ENCODE measurements around the gene MTNR1B. TPM values are rescaled to one million over a fixed set of nuclear protein-coding genes. Genes with fewer than 3 reads are reported as not detected.

Gene MTNR1B
- total and polyA plus RNA-seq, 4 donors = not detected

DNA sequence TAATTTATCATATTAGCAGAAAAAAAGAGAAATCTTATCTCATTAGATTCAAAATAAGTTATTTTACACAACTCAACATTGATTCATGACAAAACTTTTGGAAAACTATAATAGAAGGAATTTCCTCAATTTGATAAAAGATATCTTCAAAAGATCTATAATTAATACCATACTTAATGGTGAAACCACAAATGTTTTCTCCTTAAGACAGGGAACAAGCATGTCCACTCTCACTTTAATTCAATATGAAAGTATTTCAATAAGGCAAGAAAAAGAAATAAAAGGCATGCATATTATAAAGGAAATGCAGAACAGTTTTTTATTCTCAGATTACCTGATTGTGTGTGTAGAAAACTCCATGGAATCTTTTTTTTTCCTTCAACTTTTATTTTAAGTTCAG is 23.6 kb downstream of the MTNR1B start:
- TF ChIP-seq EGR1 (IDR thresholded peaks at IDR 0.05; ENCODE audit: low read depth in 2 of 2) = no peak
- TF ChIP-seq HNF4G (IDR thresholded peaks at IDR 0.05) = no peak
- no peak overlapping the region for H3K27ac ChIP-seq (ENCODE audit: low read depth in 1 of 2, low read length in 2 of 2)

GRCh38 chr11:93000511-93001476 is 31.3 kb downstream of the MTNR1B start:
- Histone ChIP-seq H3K4me1 (ENCODE audit: control insufficient read depth in 4 of 4, insufficient read depth in 4 of 4, low read length in 3 of 4) (no peaks in the 10 kb centered on the region), H3K36me3 (ENCODE audit: control insufficient read depth in 4 of 4, insufficient read depth in 3 of 4, low read depth in 1 of 4, low read length in 3 of 4) (no peaks in the 10 kb centered on the region), H3K27ac (ENCODE audit: low read depth in 1 of 2, low read length in 2 of 2) (no peak overlapping the region), H3K9ac (ENCODE audit: low read depth in 1 of 2, low read length in 2 of 2) (no peak overlapping the region), H3K9me3 (ENCODE audit: control insufficient read depth in 4 of 4, low read length in 3 of 4) (no peaks in the 10 kb centered on the region), H3K27me3 (ENCODE audit: control insufficient read depth in 4 of 4, insufficient read depth in 4 of 4, low read length in 3 of 4) (no peaks in the 10 kb centered on the region), H3K4me3 (ENCODE audit: low read depth in 1 of 3, low read length in 3 of 3) (no peak overlapping the region)
- 89% methylated on average over 2 of the region's 2 CpGs for WGBS
- DNase-seq (ENCODE audit: low spot score) = no peak
- TF ChIP-seq YY1 (IDR thresholded peaks at IDR 0.05) = no peak
- no peak for TF ChIP-seq ATF3 (IDR thresholded peaks at IDR 0.05)
- no peak for TF ChIP-seq HNF4A (conservative IDR thresholded peaks at IDR 0.05)
- TF ChIP-seq, protein P1, sequence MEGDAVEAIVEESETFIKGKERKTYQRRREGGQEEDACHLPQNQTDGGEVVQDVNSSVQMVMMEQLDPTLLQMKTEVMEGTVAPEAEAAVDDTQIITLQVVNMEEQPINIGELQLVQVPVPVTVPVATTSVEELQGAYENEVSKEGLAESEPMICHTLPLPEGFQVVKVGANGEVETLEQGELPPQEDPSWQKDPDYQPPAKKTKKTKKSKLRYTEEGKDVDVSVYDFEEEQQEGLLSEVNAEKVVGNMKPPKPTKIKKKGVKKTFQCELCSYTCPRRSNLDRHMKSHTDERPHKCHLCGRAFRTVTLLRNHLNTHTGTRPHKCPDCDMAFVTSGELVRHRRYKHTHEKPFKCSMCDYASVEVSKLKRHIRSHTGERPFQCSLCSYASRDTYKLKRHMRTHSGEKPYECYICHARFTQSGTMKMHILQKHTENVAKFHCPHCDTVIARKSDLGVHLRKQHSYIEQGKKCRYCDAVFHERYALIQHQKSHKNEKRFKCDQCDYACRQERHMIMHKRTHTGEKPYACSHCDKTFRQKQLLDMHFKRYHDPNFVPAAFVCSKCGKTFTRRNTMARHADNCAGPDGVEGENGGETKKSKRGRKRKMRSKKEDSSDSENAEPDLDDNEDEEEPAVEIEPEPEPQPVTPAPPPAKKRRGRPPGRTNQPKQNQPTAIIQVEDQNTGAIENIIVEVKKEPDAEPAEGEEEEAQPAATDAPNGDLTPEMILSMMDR (IDR thresholded peaks at IDR 0.05; ENCODE audit: low read depth, low read length, missing input control) = no peak
- TF ChIP-seq, protein P2, sequence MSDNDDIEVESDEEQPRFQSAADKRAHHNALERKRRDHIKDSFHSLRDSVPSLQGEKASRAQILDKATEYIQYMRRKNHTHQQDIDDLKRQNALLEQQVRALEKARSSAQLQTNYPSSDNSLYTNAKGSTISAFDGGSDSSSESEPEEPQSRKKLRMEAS (IDR thresholded peaks at IDR 0.05) = no peak
- TF ChIP-seq TAF1 (conservative IDR thresholded peaks at IDR 0.05) = no peak
- TF ChIP-seq RAD21 (IDR thresholded peaks at IDR 0.05) = no peak
- TF ChIP-seq SP1 (IDR thresholded peaks at IDR 0.05) = no peak
- TF ChIP-seq REST (IDR thresholded peaks at IDR 0.05) = no peak
- no peak for TF ChIP-seq FOXA1 (IDR thresholded peaks at IDR 0.05)
- no peak for TF ChIP-seq JUND (IDR thresholded peaks at IDR 0.05)
- no peak for TF ChIP-seq RXRA (IDR thresholded peaks at IDR 0.05)
- TF ChIP-seq ZBTB33 (IDR thresholded peaks at IDR 0.05) = no peak
- TF ChIP-seq GABPA (IDR thresholded peaks at IDR 0.05 in 1 of 2, conservative IDR thresholded peaks at IDR 0.05 in 1 of 2) = no peak
- no peak for TF ChIP-seq HNF4G (IDR thresholded peaks at IDR 0.05)
- no peak for TF ChIP-seq FOXA2 (IDR thresholded peaks at IDR 0.05)
- TF ChIP-seq NR2F2 (IDR thresholded peaks at IDR 0.05) = no peak
- TF ChIP-seq EGR1 (IDR thresholded peaks at IDR 0.05; ENCODE audit: low read depth in 2 of 2) = no peak

More for the DNA sequence above, 23.6 kb downstream of the MTNR1B start:
- DNase-seq (ENCODE audit: low spot score) = no peak
- H3K9me3 ChIP-seq (ENCODE audit: control insufficient read depth in 4 of 4, low read length in 3 of 4) = no peaks in the 10 kb centered on the region
- H3K36me3 ChIP-seq (ENCODE audit: control insufficient read depth in 4 of 4, insufficient read depth in 3 of 4, low read depth in 1 of 4, low read length in 3 of 4) = no peaks in the 10 kb centered on the region
- H3K4me3 ChIP-seq (ENCODE audit: low read depth in 1 of 3, low read length in 3 of 3) = no peak overlapping the region
- H3K27me3 ChIP-seq (ENCODE audit: control insufficient read depth in 4 of 4, insufficient read depth in 4 of 4, low read length in 3 of 4) = no peaks in the 10 kb centered on the region
- no peaks in the 10 kb centered on the region for H3K4me1 ChIP-seq (ENCODE audit: control insufficient read depth in 4 of 4, insufficient read depth in 4 of 4, low read length in 3 of 4)
- H3K9ac ChIP-seq (ENCODE audit: low read depth in 1 of 2, low read length in 2 of 2) = no peak overlapping the region

All from liver (tissue), 9 donors.